KOPT-K1 (cell line): ENCODE data around the gene DCAF11.

Source experiments
- H3K27ac ChIP-seq: fragments of 200-600 bp; sonication (generic); 2 replicates; pipeline ENCODE4 v1.5.1; 2016; ENCODE audit warnings: antibody characterized with exemption, mild to moderate bottlenecking, low read depth, low read length; ENCODE audit not compliant: poor library complexity, severe bottlenecking
- H3K36me3 ChIP-seq: fragments of 200-600 bp; sonication (generic); 2 replicates; pipeline ENCODE4 v1.5.1; 2017; ENCODE audit warnings: antibody characterized with exemption, mild to moderate bottlenecking, low read length, moderate library complexity; ENCODE audit not compliant: insufficient read depth
- H3K9me3 ChIP-seq: fragments of 200-600 bp; sonication (generic); 2 replicates; pipeline ENCODE4 v1.5.1; 2017; ENCODE audit warnings: antibody characterized with exemption, low read length, mild to moderate bottlenecking; ENCODE audit not compliant: insufficient read depth, poor library complexity, severe bottlenecking

DCAF11 gene

DNA sequence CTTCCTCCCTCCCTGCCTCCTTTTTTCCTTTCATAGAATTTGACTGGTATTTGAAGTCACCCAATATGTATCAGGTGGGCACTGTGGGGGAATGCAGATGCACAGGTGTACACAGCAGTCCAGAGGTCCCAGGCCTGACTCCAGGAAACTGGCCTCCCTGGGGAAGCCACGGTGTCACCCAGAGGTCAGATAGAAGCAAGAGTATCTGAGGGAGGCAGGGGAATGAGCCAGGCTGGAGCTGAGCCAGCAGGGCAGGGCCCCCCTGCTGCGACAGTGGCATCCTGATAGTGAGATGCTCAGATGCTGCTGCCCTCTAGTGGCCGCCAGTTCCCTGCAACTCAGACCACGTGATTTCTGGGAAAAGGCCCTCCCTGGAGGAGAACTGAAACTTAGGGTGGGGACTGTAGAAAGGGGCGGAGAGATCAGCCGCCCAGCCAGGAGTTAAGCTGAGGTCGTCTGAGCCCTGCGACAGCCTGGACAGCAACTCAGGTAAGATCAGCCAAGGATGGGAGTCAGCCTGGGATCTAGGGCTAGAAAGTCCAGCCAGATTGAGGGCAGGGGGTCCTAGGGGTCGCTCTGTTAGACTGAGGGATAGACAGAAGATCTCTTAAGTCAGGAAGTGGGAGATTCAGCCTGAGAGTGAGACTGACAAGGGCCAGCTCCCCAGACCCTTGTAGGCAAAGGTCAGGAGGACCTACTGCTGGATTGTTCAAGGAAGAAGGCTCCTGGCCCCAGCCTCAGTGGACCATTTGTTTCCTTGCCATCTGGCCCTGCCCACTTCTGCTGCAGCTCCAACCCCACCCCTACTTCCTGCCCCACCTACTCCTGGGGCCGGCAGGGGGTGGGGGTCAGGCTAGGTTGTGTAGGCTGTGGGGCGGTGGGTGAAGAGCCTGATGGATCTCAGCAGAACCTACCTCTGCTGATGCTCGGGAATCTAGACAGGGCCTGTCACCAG is 46.5 kb downstream of the DCAF11 start, which contains the start of gene IRF9:
Gene IRF9, plus strand, starts transcription at position 416 of the 955 bp plus-strand sequence. CDS start 880 bp downstream, outside the sequence.
- Histone ChIP-seq H3K36me3 (peaks cover 75% of the 10 kb centered on the region), H3K9me3 (no peaks in the 10 kb centered on the region), H3K27ac (peak within 1 kb of the TSS; percentile 77)

DNA sequence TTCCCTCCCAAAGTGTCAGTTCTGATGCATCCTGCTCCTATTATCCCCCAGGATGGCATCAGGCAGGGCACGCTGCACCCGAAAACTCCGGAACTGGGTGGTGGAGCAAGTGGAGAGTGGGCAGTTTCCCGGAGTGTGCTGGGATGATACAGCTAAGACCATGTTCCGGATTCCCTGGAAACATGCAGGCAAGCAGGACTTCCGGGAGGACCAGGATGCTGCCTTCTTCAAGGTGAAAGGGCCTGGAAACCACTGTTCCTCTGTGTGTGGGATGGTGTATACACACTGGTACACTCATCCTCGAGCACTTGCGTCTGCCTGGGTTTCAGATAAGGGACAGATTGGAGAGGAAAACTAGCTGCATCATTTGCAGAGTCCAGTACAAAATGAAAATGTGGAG is 47.5 kb downstream of the DCAF11 start:
- peaks cover 71% of the 10 kb centered on the region for H3K36me3 ChIP-seq
- peak overlapping the region; percentile 77 for H3K27ac ChIP-seq
- H3K9me3 ChIP-seq = no peaks in the 10 kb centered on the region

DNA sequence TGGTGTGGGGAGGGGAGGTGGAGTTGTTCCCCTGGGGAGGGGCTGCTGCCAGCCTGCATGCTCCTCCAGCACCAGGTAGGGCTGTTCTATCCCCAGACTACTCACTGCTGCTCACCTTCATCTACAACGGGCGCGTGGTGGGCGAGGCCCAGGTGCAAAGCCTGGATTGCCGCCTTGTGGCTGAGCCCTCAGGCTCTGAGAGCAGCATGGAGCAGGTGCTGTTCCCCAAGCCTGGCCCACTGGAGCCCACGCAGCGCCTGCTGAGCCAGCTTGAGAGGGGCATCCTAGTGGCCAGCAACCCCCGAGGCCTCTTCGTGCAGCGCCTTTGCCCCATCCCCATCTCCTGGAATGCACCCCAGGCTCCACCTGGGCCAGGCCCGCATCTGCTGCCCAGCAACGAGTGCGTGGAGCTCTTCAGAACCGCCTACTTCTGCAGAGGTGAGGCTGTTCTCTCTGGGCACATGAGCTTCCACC is 50.0 kb downstream of the DCAF11 start:
- Histone ChIP-seq H3K9me3 (no peaks in the 10 kb centered on the region), H3K36me3 (peaks cover 58% of the 10 kb centered on the region), H3K27ac (no peak overlapping the region)

DNA sequence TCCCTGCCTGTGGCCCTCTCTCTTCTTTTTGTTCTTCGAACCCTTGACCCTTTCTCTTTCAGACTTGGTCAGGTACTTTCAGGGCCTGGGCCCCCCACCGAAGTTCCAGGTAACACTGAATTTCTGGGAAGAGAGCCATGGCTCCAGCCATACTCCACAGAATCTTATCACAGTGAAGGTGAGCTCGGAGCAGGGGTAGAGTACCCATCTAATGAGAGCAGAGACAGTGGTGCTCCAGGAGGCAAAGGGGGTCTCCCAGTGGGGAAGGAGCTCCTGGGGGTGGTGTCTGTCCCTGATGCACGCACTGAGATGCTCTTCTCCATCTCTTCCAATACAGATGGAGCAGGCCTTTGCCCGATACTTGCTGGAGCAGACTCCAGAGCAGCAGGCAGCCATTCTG is 51.2 kb downstream of the DCAF11 start:
- Histone ChIP-seq H3K9me3 (no peaks in the 10 kb centered on the region), H3K36me3 (peaks cover 46% of the 10 kb centered on the region), H3K27ac (no peak overlapping the region)

DNA sequence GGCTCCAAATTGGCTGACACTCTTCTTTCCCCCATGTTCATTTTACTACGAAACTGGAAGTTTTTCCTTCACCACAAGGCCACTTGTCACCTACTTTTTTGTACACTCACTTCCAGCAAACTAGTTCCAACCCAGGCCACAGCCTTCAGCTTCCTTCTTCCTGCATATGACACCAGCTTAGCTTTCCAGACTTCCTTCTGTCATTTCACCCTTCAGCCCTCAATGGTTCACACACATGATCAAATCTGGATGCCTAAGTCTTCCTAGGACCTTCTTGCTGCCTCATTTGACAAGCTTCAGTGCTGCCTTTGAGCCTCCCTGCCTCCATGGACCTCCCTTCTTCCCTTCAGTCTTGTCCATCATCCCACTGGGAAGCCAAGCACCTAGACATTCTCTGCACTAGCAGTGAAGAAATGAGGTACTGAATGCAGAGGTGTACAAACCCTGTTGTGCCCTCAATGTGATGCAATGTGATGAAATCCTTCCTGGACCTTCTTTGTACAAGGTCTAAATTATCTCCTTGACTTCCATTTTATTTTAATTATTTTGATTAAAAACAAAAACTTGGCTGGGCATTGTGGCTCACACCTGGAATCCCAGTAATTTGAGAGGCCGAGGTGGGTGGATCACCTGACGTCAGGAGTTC is 53.0 kb downstream of the DCAF11 start:
- Histone ChIP-seq H3K27ac (no peak overlapping the region), H3K36me3 (peaks cover 46% of the 10 kb centered on the region), H3K9me3 (no peaks in the 10 kb centered on the region)

DNA sequence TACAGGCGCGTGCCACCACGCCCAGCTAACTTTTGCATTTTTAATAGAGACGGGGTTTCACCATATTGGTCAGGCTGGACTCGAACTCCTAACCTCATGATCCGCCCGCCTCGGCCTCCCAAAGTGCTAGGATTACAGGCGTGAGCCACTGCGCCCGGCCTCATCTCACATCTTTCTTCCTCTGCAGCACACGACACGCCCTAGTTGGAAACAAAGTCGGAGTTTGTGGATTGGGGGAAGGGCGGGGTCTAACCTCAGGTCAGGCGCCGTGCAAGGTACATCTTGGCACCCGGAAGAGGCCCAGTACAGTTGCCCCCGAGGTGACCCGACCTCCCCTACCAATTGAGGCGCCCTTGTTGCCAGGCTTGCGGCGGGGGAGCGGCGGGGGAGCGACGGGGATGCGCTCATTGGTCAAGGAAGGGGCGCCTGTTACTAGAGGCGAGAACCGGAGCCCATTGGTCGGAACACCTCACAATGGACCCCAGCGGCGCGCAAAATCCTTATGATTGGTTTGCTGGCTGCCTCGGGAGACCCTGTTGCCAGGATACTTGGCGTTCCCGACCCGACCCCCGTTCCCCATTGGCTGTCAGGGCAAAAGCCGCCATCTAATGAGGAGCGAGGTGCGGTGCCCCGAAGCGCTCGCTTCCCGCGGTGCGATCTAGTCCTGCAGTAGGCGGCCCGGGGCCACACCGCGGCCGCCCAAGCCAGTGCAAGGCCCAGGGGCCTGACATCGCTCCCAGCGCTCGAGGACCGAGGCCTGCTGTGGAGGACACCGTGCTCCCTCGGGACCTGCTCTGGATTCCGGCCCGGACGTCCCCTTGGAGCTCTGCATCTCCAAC is 57.1 kb downstream of the DCAF11 start, which contains the start of gene REC8:
Gene REC8, plus strand, starts transcription at position 659 of the 839 bp plus-strand sequence. CDS start 473 bp downstream, outside the sequence.
- Histone ChIP-seq H3K27ac (no peak within 1 kb of the TSS), H3K36me3 (peaks cover 11% of the 10 kb centered on the region; the same call in 1 of the 2 replicates), H3K9me3 (no peaks in the 10 kb centered on the region)

DNA sequence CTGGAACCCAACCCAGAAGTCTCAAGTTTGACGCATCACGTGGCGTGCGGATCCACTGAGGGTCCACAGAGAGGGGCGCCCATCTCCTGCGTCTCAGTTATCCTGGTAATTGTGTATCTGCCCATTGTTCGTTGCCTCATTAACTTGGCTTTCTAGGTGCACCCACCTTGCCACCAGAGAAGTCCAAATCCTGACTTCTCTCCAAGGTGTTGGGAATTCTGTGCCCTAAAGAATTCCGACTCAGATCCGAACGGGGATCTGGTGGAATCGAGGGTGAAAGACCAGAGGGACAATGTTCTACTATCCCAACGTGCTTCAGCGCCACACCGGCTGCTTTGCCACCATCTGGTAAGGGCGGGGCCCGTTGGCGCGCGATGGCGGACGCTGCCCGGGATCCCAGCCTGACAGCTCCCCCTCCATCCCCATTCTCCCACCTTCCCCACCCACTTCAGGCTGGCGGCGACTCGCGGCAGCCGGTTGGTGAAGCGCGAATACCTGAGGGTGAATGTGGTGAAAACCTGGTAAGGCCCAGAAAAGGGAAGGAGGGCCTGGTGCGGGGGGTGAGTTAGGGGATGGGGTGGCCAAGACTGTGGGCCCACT is 57.8 kb downstream of the DCAF11 start:
- Histone ChIP-seq H3K27ac (no peak overlapping the region), H3K9me3 (no peaks in the 10 kb centered on the region), H3K36me3 (peaks cover 15% of the 10 kb centered on the region)

DNA sequence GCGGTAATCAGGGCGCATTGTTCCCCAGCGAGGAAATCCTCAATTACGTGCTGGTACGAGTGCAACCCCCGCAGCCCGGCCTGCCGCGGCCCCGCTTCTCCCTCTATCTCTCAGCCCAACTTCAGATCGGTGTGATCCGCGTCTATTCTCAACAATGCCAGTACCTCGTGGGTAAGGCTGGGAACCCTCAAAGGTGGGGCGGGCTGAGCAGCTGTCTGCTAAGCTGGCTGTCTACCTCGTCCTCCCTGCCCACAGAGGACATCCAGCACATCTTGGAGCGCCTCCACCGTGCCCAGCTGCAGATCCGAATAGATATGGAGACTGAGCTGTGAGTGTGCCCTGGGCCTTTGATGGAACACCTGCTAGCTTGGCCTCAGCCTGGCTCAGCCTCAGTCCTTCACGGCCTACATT is 58.3 kb downstream of the DCAF11 start:
- Histone ChIP-seq H3K27ac (no peak overlapping the region), H3K9me3 (no peaks in the 10 kb centered on the region), H3K36me3 (peaks cover 16% of the 10 kb centered on the region)
